Amygdala (tissue), 56 donors: Measurements from ENCODE around the gene FTSJ3.
"Not testable (repeated sequence)": the region's sequence is repeated elsewhere in the genome, so short reads cannot be mapped to it uniquely, and the experiment has no call there.

Experiments used
- DNase-seq, 56 donors: peaks; one replicate each; lab custom pipeline; 2025; lab: John Stamatoyannopoulos, UW

FTSJ3 gene

GRCh38 chr17:63830278-63830677 lies 2.8 kb upstream of the FTSJ3 start:
- DNase-seq: no peak

- no peak for DNase-seq
Measured at GRCh38 chr17:63828936-63829335, 1.5 kb upstream of the FTSJ3 start.

- DNase-seq: no peak
Measured at GRCh38 chr17:63827801-63828221, 348 bp upstream of the FTSJ3 start.

- no peak for DNase-seq
Measured at GRCh38 chr17:63826468-63827001, 928 bp downstream of the FTSJ3 start.

GRCh38 chr17:63824362-63824761 lies 3.1 kb downstream of the FTSJ3 start:
- DNase-seq: no peak

GRCh38 chr17:63823659-63824331 lies 3.7 kb downstream of the FTSJ3 start:
- no peak for DNase-seq

GRCh38 chr17:63822537-63822936 lies 4.9 kb downstream of the FTSJ3 start:
- no peak for DNase-seq

GRCh38 chr17:63821804-63822203 lies 5.7 kb downstream of the FTSJ3 start:
- DNase-seq: no peak

- DNase-seq: no peak
Measured at GRCh38 chr17:63820963-63821561, 6.4 kb downstream of the FTSJ3 start.

- DNase-seq: no peak
Measured at GRCh38 chr17:63819585-63820537, 7.6 kb downstream of the FTSJ3 start.

GRCh38 chr17:63819131-63819530 lies 8.3 kb downstream of the FTSJ3 start:
- no peak for DNase-seq

- no peak for DNase-seq
Measured at GRCh38 chr17:63817736-63818385, 9.6 kb downstream of the FTSJ3 start.

- no peak for DNase-seq
Measured at GRCh38 chr17:63816669-63817068, 10.8 kb downstream of the FTSJ3 start.

GRCh38 chr17:63816123-63816522 lies 11.3 kb downstream of the FTSJ3 start:
- DNase-seq: no peak

GRCh38 chr17:63809970-63810369 lies 17.5 kb downstream of the FTSJ3 start:
- DNase-seq: no peak

- DNase-seq: no peak
Measured at GRCh38 chr17:63805591-63805990, 21.9 kb downstream of the FTSJ3 start.

- DNase-seq: no peak
Measured at GRCh38 chr17:63804328-63804727, 23.1 kb downstream of the FTSJ3 start.

GRCh38 chr17:63800783-63801182 lies 26.7 kb downstream of the FTSJ3 start:
- no peak for DNase-seq

- no peak for DNase-seq
Measured at GRCh38 chr17:63798572-63799106, 28.8 kb downstream of the FTSJ3 start.

GRCh38 chr17:63796375-63796774 lies 31.1 kb downstream of the FTSJ3 start:
- not testable (repeated sequence) for DNase-seq
